Heart left ventricle (tissue), 13 donors: ENCODE data around the gene CCL23.

Experiments used
- POLR2A ChIP-seq, 2 donors: fragments of 450-650 bp; IDR thresholded peaks; one replicate each; pipeline ENCODE4 v1.6.1; 2017; ENCODE audit warnings: antibody characterized with exemption in 2 of 2, mild to moderate bottlenecking in 2 of 2, moderate library complexity in 2 of 2
- TF ChIP-seq, protein P1 (sequence below), 12 donors: fragments of 200-600 bp; sonication (generic) in 4 of 12; IDR thresholded peaks; one replicate each; pipeline versions ENCODE4 v1.5.0 to v1.8.0; 2018 to 2022; ENCODE audit warnings: antibody characterized with exemption in 12 of 12, mild to moderate bottlenecking in 5 of 12
- donor health status: ischemic (EF 13 %, LVEDD 7.1; RV severe dilation, severe dysfunction).
- donor health status: DM: no; HTN: yes; CAD: no.
- donor health status: DM: no; HTN: no; CAD: no.
- donor health status: ischemic (EF 25% LVEDD 6.9; RV normal size, moderate dysfunction).
- donor health status: ischemic (EF 25% LVEDD 5.7; RV mildly dilated, moderate dysfunction).
- donor health status: ischemic (EF 35%, LVEDD 5.7; RV mildly dilated, moderate dysfunction).
- donor health status: nonischemic (EF 11% LVEDD 7.7; RV severe dilation, severe dysfunction).
- donor health status: DM: yes; HTN: yes; CAD: no.
- donor health status: PGD.
- donor health status: ischemic (EF 29% LVEDD 5.4; RV normal size, mild dysfunction).
- donor health status: nonischemic (EF 23%, LVEDD 6.1; RV moderate dilation, normal function).

- TF ChIP-seq, protein P1, sequence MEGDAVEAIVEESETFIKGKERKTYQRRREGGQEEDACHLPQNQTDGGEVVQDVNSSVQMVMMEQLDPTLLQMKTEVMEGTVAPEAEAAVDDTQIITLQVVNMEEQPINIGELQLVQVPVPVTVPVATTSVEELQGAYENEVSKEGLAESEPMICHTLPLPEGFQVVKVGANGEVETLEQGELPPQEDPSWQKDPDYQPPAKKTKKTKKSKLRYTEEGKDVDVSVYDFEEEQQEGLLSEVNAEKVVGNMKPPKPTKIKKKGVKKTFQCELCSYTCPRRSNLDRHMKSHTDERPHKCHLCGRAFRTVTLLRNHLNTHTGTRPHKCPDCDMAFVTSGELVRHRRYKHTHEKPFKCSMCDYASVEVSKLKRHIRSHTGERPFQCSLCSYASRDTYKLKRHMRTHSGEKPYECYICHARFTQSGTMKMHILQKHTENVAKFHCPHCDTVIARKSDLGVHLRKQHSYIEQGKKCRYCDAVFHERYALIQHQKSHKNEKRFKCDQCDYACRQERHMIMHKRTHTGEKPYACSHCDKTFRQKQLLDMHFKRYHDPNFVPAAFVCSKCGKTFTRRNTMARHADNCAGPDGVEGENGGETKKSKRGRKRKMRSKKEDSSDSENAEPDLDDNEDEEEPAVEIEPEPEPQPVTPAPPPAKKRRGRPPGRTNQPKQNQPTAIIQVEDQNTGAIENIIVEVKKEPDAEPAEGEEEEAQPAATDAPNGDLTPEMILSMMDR (IDR thresholded peaks at IDR 0.05): no peak
- no peak for TF ChIP-seq POLR2A (IDR thresholded peaks at IDR 0.05)
These were observed 16.4 kb upstream of the CCL23 start for GRCh38 chr17:36034127-36034526.
